Measurements from ENCODE around the gene ING4. TPM values are rescaled to one million over a fixed set of nuclear protein-coding genes. Genes with fewer than 3 reads are reported as not detected.

Gene ING4
- total RNA-seq, 6 experiments from 2014 or later: 10.6 to 20.0 (median 17.0) TPM

DNA sequence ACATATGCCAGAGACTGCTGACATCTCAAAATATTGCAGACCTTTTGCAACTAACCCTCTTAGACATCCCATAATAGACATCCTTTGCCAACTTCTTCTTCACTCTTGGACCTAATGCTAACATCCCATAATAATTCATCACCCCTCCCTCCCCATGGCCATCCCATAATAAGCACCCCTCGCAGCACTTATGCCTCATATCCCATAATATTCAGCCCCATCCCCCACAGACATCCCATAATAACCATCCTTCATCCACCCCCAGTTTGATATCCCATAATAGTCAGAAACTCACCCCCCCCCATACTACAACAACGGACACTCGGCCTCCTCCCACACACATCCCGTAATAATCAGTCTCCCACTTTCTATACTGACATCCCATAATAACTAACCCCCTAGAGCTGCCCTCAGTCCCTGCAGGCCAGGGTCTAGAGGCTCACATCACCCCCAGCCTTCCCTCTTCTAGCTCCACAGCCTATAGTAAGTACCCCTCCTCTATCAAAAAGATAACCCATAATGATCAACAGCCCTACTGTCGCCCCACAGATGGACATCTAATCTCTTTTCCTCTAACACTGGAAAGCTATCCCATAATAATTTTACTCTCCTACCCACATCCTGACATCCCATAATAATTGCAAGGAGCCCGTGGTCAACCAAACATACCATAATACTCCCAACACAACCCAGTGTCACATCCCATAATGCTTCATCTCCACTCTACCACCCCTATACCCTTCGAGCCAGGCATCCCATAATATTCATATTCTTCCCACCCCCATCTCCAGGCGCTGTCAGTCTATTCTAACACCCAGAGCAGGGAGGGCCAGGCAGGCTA, 54.9 kb downstream of the ING4 start:
- intact Hi-C loops (cut with DNase I): no loop called here
- Histone ChIP-seq H3K4me3 (no peak overlapping the region), H3K27me3 (no peaks in the 10 kb centered on the region), H3K4me1 (peaks cover 0 to 31% (median 11%) of the 10 kb centered on the region in 4 donors), H3K36me3 (no peaks in the 10 kb centered on the region), H3K27ac (no peak overlapping the region), H3K9me3 (no peaks in the 10 kb centered on the region)
- ATAC-seq: peak in 2 of 4 donors; percentile 0 to 6
- DNase-seq: no peak
- no peak for TF ChIP-seq POLR2A (IDR thresholded peaks at IDR 0.05)
- TF ChIP-seq, protein P1, sequence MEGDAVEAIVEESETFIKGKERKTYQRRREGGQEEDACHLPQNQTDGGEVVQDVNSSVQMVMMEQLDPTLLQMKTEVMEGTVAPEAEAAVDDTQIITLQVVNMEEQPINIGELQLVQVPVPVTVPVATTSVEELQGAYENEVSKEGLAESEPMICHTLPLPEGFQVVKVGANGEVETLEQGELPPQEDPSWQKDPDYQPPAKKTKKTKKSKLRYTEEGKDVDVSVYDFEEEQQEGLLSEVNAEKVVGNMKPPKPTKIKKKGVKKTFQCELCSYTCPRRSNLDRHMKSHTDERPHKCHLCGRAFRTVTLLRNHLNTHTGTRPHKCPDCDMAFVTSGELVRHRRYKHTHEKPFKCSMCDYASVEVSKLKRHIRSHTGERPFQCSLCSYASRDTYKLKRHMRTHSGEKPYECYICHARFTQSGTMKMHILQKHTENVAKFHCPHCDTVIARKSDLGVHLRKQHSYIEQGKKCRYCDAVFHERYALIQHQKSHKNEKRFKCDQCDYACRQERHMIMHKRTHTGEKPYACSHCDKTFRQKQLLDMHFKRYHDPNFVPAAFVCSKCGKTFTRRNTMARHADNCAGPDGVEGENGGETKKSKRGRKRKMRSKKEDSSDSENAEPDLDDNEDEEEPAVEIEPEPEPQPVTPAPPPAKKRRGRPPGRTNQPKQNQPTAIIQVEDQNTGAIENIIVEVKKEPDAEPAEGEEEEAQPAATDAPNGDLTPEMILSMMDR (IDR thresholded peaks at IDR 0.05): no peak
- 2% methylated on average over 8 of the region's 8 CpGs for WGBS (ENCODE audit: insufficient coverage, low coverage, low lambda C conversion rate, missing lambda C conversion rate)

DNA sequence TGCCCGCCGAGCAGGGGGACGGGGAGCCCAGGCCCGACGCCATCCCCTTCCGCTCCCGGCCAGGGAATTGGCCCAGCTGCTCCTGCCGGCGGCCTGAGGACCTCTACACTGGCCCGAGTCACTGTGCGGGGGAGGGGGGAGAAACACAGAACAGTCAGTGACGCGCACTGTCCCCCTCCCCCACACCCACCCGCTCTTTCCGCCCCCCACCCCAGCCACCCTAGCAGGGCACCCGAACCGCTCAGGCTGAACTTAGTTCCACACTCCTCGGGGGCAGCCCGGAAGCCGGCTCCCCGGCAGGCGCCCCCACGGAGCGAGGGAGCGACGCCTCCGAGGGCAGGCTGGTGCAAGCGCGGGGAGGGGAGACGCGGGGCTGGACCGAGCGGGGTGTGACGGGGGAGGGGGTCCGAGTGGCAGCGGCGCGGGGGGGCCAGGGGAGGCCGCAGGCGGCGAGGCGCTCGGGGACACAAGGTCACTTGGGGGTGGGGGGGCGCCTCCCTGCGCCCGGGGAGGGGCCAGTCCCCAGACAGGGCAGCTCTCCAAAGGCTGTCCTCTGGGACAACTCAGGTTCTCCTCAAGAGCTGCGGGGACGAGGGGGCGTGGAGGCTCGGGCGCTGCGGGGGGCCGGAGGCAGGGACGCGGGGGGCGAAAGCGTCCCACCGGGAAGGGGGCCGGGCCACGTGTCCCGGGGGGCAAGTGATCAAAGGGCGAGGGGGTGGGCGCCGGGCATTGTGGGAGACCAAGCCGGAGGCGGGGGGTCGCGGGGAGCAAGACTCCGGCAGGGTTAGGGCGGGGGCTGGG, 56.4 kb downstream of the ING4 start:
- H3K9me3 ChIP-seq: no peaks in the 10 kb centered on the region
- H3K36me3 ChIP-seq: peaks cover 1 to 10% (median 6%) of the 10 kb centered on the region in 4 donors
- TF ChIP-seq, protein P1 (IDR thresholded peaks at IDR 0.05): no peak
- no peak for TF ChIP-seq POLR2A (IDR thresholded peaks at IDR 0.05)
- peak overlapping the region; percentile 85 to 93 (median 86) for H3K27ac ChIP-seq
- H3K27me3 ChIP-seq: no peaks in the 10 kb centered on the region
- ATAC-seq (peak; percentile 55 to 70 (median 62)), DNase-seq (peak; percentile 78 to 84 (median 84))
- H3K4me1 ChIP-seq: peaks cover 0 to 35% (median 11%) of the 10 kb centered on the region in 4 donors
- intact Hi-C loops (cut with DNase I): no loop called here
- peak overlapping the region; percentile 79 to 85 (median 82) for H3K4me3 ChIP-seq
- 0% methylated on average over 4 of the region's 70 CpGs for WGBS (ENCODE audit: insufficient coverage, low coverage, low lambda C conversion rate, missing lambda C conversion rate)

DNA sequence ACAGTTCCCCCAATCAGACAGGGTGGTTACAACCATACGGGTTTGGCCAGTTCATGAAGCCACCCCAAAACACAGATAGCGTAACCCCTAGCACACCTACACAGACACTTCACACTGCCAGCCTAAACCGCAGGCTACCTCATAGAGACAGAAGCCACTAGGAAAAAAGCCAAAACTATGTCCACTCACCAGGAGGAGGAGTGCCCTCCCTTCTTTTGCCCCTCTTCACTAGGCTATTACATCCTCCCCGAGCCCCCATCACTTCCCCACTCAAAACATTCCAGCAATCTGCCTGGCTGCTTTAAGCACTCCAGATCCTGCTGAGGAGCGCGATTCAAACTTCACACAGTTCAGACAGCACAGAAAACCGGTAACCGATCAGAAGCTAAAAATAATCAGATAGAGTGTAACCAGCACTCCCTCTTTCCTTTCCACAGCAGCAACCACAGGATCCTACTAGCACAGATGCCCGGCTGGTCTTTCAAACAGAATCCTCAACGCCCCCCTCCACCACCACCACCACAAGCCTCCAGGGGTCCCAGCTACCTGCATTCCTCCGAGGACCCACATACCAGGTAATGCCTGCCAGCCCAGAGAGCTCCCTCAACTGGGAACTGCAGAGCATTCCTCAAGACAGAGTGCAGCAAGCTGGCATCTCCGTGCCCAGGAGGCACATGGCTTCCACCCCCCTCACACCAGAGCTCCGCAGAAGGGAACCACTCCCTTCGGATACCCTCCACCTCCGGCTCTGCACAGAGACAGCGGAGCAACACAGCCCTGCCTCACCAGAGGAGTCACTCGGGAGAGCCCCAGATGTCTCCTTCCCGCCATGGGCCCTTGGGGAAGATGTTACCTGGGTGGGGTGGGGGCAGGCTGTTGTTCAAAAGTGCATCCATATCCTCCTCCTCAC, 57.2 kb downstream of the ING4 start:
- ATAC-seq (peak; percentile 2 to 18 (median 6)), DNase-seq (no peak)
- Histone ChIP-seq H3K9me3 (no peaks in the 10 kb centered on the region), H3K27ac (peak overlapping the region; percentile 85 to 93 (median 86)), H3K4me3 (peak overlapping the region; percentile 79 to 85 (median 82)), H3K36me3 (peaks cover 7 to 19% (median 12%) of the 10 kb centered on the region in 4 donors), H3K27me3 (no peaks in the 10 kb centered on the region), H3K4me1 (peaks cover 0 to 35% (median 11%) of the 10 kb centered on the region in 4 donors)
- TF ChIP-seq, protein P1 (IDR thresholded peaks at IDR 0.05): no peak
- no peak for TF ChIP-seq POLR2A (IDR thresholded peaks at IDR 0.05)
- WGBS (ENCODE audit: insufficient coverage, low coverage, low lambda C conversion rate, missing lambda C conversion rate): under 1% methylated on average over 17 of the region's 18 CpGs
- intact Hi-C loops (cut with DNase I): no loop called here

Data from right lobe of liver (tissue), 6 donors.